HepG2 (cell line): Measurements from ENCODE around the gene CD300H. TPM values are rescaled to one million over a fixed set of nuclear protein-coding genes. Genes with fewer than 3 reads are reported as not detected.

Source experiments
- ATAC-seq: fragments of 200-7000 bp; cut with Tn5 transposase; 3 replicates; pipeline ENCODE4 v1.9.1; 2020; ENCODE audit warnings: mild to moderate bottlenecking, moderate library complexity
- BruUV-seq: library from RNA; stranded (reverse); fragments of 400-500 nt; replicated peaks from 2 replicates; lab custom pipeline; 2021; lab: Mats Ljungman, UMichigan
- CTCF ChIA-PET: fragments of 300-600 bp; formaldehyde crosslinking; extraction: SDS; loops from one replicate; lab custom pipeline; 2021; ENCODE audit warnings: low total read pairs, inconsistent platforms, low intra/inter-chr PET ratio; lab: Yijun Ruan, JAX
- POLR2A ChIA-PET: fragments of 350-600 bp; sonication (Branson Sonifier 250); formaldehyde crosslinking; loops from one replicate; lab custom pipeline; 2020; ENCODE audit warnings: antibody characterized with exemption, inconsistent platforms; lab: Yijun Ruan, JAX
- DNase-seq: peaks from one replicate; pipeline ENCODE4 v3.0.0-alpha.2; 2015; ENCODE audit warnings: low spot score
- FAIRE-seq: peaks from 3 replicates; lab custom pipeline; 2011; peaks lifted over from hg19 to GRCh38; lab: Jason Lieb, UNC
- H2AFZ ChIP-seq: one replicate; pipeline ENCODE4 v1.6.1; 2011; ENCODE audit warnings: low read length, inconsistent platforms
- H3K27ac ChIP-seq: fragments of 300-600 bp; 3 replicates; pipeline ENCODE4 v1.8.0; 2011; ENCODE audit warnings: mixed run types, mild to moderate bottlenecking, mixed read lengths, low read length, inconsistent platforms; ENCODE audit not compliant: insufficient read depth; ENCODE audit errors: extremely low read length
- H3K27me3 ChIP-seq, 2 experiments: fragments of 200-600 bp in 1 of 2; 2 replicates in 1 of 2; 3 replicates in 1 of 2; pipeline versions ENCODE4 v1.6.0 to v1.8.0; 2011; ENCODE audit warnings: low read length in 2 of 2, mild to moderate bottlenecking in 2 of 2, moderate library complexity in 2 of 2, inconsistent platforms in 1 of 2; ENCODE audit not compliant: insufficient read depth in 2 of 2, control insufficient read depth in 1 of 2
- H3K36me3 ChIP-seq, 2 experiments: fragments of 200-600 bp in 1 of 2; replicated peaks in 1 of 2; 2 replicates in 1 of 2; 3 replicates in 1 of 2; pipeline versions ENCODE4 v1.5.1 to v1.8.0; 2011; ENCODE audit warnings: low read length in 2 of 2, inconsistent platforms in 1 of 2; ENCODE audit not compliant: insufficient read depth in 2 of 2, control insufficient read depth in 1 of 2
- H3K4me1 ChIP-seq: 2 replicates; pipeline ENCODE4 v1.5.1; 2012; ENCODE audit warnings: low read length, inconsistent platforms; ENCODE audit not compliant: insufficient read depth
- H3K4me2 ChIP-seq: 2 replicates; pipeline ENCODE4 v1.6.0; 2011; ENCODE audit warnings: low read depth, low read length, inconsistent platforms
- H3K4me3 ChIP-seq, 3 experiments: fragments of 200-600 bp in 1 of 3; sonication (generic), shearing (Covaris generic) in 1 of 3; replicated peaks in 1 of 3; 2 replicates each; pipeline ENCODE4 v1.5.1; 2011 to 2016; ENCODE audit warnings: low read length in 3 of 3, inconsistent platforms in 2 of 3, low read depth in 2 of 3, mild to moderate bottlenecking in 2 of 3, control low read depth in 1 of 3, mixed read lengths in 1 of 3; ENCODE audit not compliant: insufficient read depth in 1 of 3
- H3K79me2 ChIP-seq: one replicate; pipeline ENCODE4 v1.6.1; 2011; ENCODE audit warnings: low read length, inconsistent platforms; ENCODE audit not compliant: insufficient read depth
- H3K9ac ChIP-seq: 2 replicates; pipeline ENCODE4 v1.6.0; 2011; ENCODE audit warnings: mild to moderate bottlenecking, low read depth, low read length, inconsistent platforms; ENCODE audit not compliant: insufficient read depth
- H3K9me3 ChIP-seq: 2 replicates; pipeline ENCODE4 v1.5.1; 2012; ENCODE audit warnings: mild to moderate bottlenecking, low read length
- H4K20me1 ChIP-seq: 2 replicates; pipeline ENCODE4 v1.6.0; 2011; ENCODE audit warnings: inconsistent platforms, mild to moderate bottlenecking, low read length, moderate library complexity; ENCODE audit not compliant: insufficient read depth
- DMTF1 ChIP-seq: sonication (generic); formaldehyde crosslinking; IDR thresholded peaks from 2 replicates; pipeline ENCODE4 v1.4.0; 2020; ENCODE audit warnings: mild to moderate bottlenecking, missing genetic modification reagents
- FOSL2 ChIP-seq: sonication (generic); formaldehyde crosslinking; IDR thresholded peaks from 2 replicates; pipeline ENCODE4 v1.4.0; 2020; ENCODE audit warnings: missing genetic modification reagents
- HES4 ChIP-seq: sonication (generic); formaldehyde crosslinking; IDR thresholded peaks from 2 replicates; pipeline ENCODE4 v1.9.0; 2021; ENCODE audit warnings: mild to moderate bottlenecking, missing genetic modification reagents, borderline replicate concordance
- HOXD1 ChIP-seq: sonication (generic); formaldehyde crosslinking; IDR thresholded peaks from 2 replicates; pipeline ENCODE4 v1.5.0; 2020; ENCODE audit warnings: missing genetic modification reagents
- JUN ChIP-seq: sonication (generic); formaldehyde crosslinking; IDR thresholded peaks from 2 replicates; pipeline ENCODE4 v1.4.0; 2020; ENCODE audit warnings: mild to moderate bottlenecking, missing genetic modification reagents
- REXO4 ChIP-seq: sonication (generic); formaldehyde crosslinking; IDR thresholded peaks from 2 replicates; pipeline ENCODE4 v1.8.0; 2022; ENCODE audit warnings: missing genetic modification reagents, mild to moderate bottlenecking, borderline replicate concordance
- THAP8 ChIP-seq: sonication (generic); formaldehyde crosslinking; IDR thresholded peaks from 2 replicates; pipeline ENCODE4 v1.5.1; 2020; ENCODE audit warnings: missing genetic modification reagents, mild to moderate bottlenecking, borderline replicate concordance
- THYN1 ChIP-seq: sonication (generic); formaldehyde crosslinking; IDR thresholded peaks from 2 replicates; pipeline ENCODE4 v1.8.1; 2023; ENCODE audit warnings: low read depth, mild to moderate bottlenecking, moderate library complexity, missing genetic modification reagents, borderline replicate concordance
- YEATS4 ChIP-seq: sonication (generic); formaldehyde crosslinking; IDR thresholded peaks from 2 replicates; pipeline ENCODE4 v1.4.0; 2020; ENCODE audit warnings: missing genetic modification reagents, borderline replicate concordance
- ZBTB3 ChIP-seq: sonication (generic); formaldehyde crosslinking; IDR thresholded peaks from 2 replicates; pipeline ENCODE4 v1.4.0; 2020; ENCODE audit warnings: low read depth, mild to moderate bottlenecking, moderate library complexity, missing genetic modification reagents, borderline replicate concordance
- ZNF350 ChIP-seq: sonication (generic); formaldehyde crosslinking; IDR thresholded peaks from 2 replicates; pipeline ENCODE4 v1.4.0; 2020; ENCODE audit warnings: mild to moderate bottlenecking, low read depth, missing genetic modification reagents, borderline replicate concordance
- WGBS: methylation state at CpG from one replicate; pipeline ENCODE4 v1.1.6; 2017; ENCODE audit warnings: low lambda C conversion rate; 5-methylcytosine and 5-hydroxymethylcytosine counted together
- in situ Hi-C: cut with HindIII; loops from 2 replicates; pipeline ENCODE4 v1.10.0; 2017; ENCODE audit warnings: low pct_unique_long_range_greater_than_20kb; ENCODE audit not compliant: extremely low pct_ligation_motif_present
- intact Hi-C: fragments of 100-400 bp; cut with micrococcal nuclease; formaldehyde crosslinking; loops from one replicate; pipeline ENCODE4 v1.10.0; 2022; ENCODE audit not compliant: unreplicated experiment
- polyA plus RNA-seq, 8 experiments: library from polyadenylated mRNA; depleted of rRNA in 3 of 8; stranded (reverse) in 7 of 8; unstranded in 1 of 8; fragments of >200 nt; fragmentation: Illumina TruSeq in 4 of 8; extraction: Trizol in 4 of 8; gene quantifications; 2 replicates each; pipeline versions ENCODE4 v1.2.1 to v1.2.3, GENCODE V29; 2011 to 2016; ENCODE audit warnings: low read depth in 4 of 8, missing spikeins in 1 of 8, mixed read lengths in 1 of 8; ENCODE audit not compliant: insufficient read depth in 1 of 8
- total RNA-seq, 5 experiments: library from RNA; depleted of rRNA; stranded (reverse); fragments of >200 nt; fragmentation: Illumina TruSeq; extraction: Trizol; gene quantifications; 2 replicates each; pipeline ENCODE4 v1.2.3, GENCODE V29; 2016; ENCODE audit warnings: low read depth in 1 of 5

The CD300H gene
- total and polyA plus RNA-seq, 2 of the 13 experiments (the other 11 are each of a cell fraction or from before 2014, with no cell fraction given), result not detected

GRCh38 chr17:74547264-74547663 lies 20.0 kb downstream of the CD300H start:
- H3K27ac ChIP-seq, result no peak overlapping the region
- H3K4me2 ChIP-seq, result no peak overlapping the region
- FAIRE-seq (no peak), ATAC-seq (no peak), DNase-seq (no peak)
- H3K4me3 ChIP-seq, result no peak overlapping the region
- no peaks in the 10 kb centered on the region for H3K9me3 ChIP-seq
- TF ChIP-seq DMTF1, result no peak
- TF ChIP-seq ZNF350 (CRISPR knock-in tag), result no peak
- TF ChIP-seq YEATS4 (CRISPR knock-in tag), result no peak
- no peak for TF ChIP-seq ZBTB3 (CRISPR knock-in tag)
- no peak for TF ChIP-seq REXO4 (CRISPR knock-in tag)
- no peak for TF ChIP-seq THYN1 (CRISPR knock-in tag)
- TF ChIP-seq HES4, result no peak
- no peak for TF ChIP-seq JUN
- TF ChIP-seq THAP8, result no peak
- no peak for TF ChIP-seq FOSL2
- TF ChIP-seq HOXD1 (CRISPR knock-in tag), result no peak
- in situ Hi-C loops (no loop called here), intact Hi-C loops (no loop called here)
- whole genome bisulfite sequencing, result 0% methylated on average over 6 of the region's 7 CpGs
- peaks cover 24 to 97% of the 10 kb centered on the region in 2 experiments for H3K27me3 ChIP-seq
- no peaks in the 10 kb centered on the region for H3K36me3 ChIP-seq
- no TSS peak for BruUV-seq
- H4K20me1 ChIP-seq, result no peaks in the 10 kb centered on the region
- no peak overlapping the region for H3K9ac ChIP-seq
- ChIA-PET POLR2A (no interaction called here), CTCF (no interaction called here)
- H3K4me1 ChIP-seq, result no peaks in the 10 kb centered on the region
- H3K79me2 ChIP-seq, result no peaks in the 10 kb centered on the region
- H2AFZ ChIP-seq, result no peak overlapping the region
